ENCODE measurements around the gene KRT83.
"Not testable (repeated sequence)": the region's sequence is repeated elsewhere in the genome, so short reads cannot be mapped to it uniquely, and the experiment has no call there.

Gene KRT83

GRCh38 chr12:52294803-52295202 lies 26.4 kb downstream of the KRT83 start:
- Histone ChIP-seq H3K27ac (no peak overlapping the region), H3K36me3 (ENCODE audit: insufficient read depth, low read length) (no peaks in the 10 kb centered on the region), H3K9ac (ENCODE audit: insufficient read length) (no peak overlapping the region), H3K4me3 (no peak overlapping the region), H3K9me3 (ENCODE audit: low read depth, low read length) (no peaks in the 10 kb centered on the region)
- TF ChIP-seq EZH2 (IDR thresholded peaks at IDR 0.05) (no peak), POLR2AphosphoS5 (IDR thresholded peaks at IDR 0.05; ENCODE audit: borderline replicate concordance, low read depth, low read length) (no peak), FOXP2 (optimal IDR thresholded peaks at IDR 0.05; ENCODE audit: control extremely low read depth, extremely low read length, insufficient read depth) (no peak)
- DNase-seq (ENCODE audit: low read depth, low spot score) = no peak

DNA sequence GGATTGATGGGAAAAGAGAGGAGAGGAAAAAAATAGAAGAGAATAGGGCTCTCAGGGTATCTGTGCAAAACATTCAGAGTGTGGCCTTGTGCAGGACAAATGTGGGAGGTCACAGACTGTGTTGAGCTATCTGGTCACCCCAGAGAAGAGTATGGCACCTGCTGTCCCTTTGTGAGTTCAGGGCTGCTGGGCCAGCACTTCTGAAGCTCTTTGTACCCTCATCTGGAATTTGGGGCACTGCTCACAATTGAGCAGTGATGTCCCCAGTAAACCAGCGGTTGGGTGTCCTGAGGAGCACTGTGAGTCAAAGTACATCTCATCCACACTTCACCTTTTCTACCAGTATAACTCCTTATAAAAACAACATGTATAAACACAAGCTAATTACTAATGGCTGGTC lies 27.3 kb downstream of the KRT83 start:
- Histone ChIP-seq H3K27ac (no peak overlapping the region), H3K4me3 (no peak overlapping the region), H3K9me3 (ENCODE audit: low read depth, low read length) (no peaks in the 10 kb centered on the region), H3K36me3 (ENCODE audit: insufficient read depth, low read length) (no peaks in the 10 kb centered on the region), H3K9ac (ENCODE audit: insufficient read length) (no peak overlapping the region)
- TF ChIP-seq POLR2AphosphoS5 (IDR thresholded peaks at IDR 0.05; ENCODE audit: borderline replicate concordance, low read depth, low read length) (no peak), FOXP2 (optimal IDR thresholded peaks at IDR 0.05; ENCODE audit: control extremely low read depth, extremely low read length, insufficient read depth) (no peak), EZH2 (IDR thresholded peaks at IDR 0.05) (no peak)
- DNase-seq (ENCODE audit: low read depth, low spot score) = no peak

DNA sequence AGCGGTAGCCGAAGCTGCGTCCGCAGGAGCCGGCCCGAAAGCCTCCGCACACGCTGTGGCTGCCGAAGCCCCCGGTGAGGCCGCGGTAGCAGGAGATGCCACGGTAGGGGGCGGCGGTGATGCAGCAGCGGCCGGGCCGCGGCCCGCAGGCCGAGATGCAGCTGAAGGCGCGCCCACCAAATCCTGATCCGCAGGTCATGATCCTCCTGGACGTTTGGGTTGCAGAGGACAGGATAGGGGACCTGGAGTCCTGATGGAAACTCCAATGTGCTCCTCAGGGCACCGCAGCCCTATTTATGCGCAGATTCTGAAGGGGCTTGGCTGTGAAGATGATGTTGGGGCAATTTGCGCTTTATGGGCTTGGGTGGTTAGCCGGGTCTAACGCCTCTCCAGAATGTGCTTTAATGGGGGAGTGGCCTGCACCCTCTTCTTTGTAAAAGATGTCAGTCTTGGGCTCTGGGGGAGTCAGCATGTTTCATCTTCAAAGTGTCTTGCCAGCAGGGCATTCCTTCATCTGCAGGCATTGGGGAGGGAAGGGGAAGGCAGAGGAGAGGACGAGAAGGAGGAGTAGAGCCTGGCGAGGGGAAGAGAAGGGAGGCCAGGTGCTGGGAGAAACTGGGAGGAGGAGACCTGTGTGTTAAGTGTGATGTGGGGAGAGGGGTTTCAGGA lies 29.8 kb downstream of the KRT83 start, which contains the start of gene KRT81:
Gene KRT81 (minus strand): TSS at position 268 of the 669 bp plus-strand sequence. CDS start 69 bp downstream, at position 199.
- Histone ChIP-seq H3K4me3 (no peak within 1 kb of the TSS), H3K9ac (ENCODE audit: insufficient read length) (no peak within 1 kb of the TSS), H3K27ac (no peak within 1 kb of the TSS), H3K9me3 (ENCODE audit: low read depth, low read length) (no peaks in the 10 kb centered on the region), H3K36me3 (ENCODE audit: insufficient read depth, low read length) (no peaks in the 10 kb centered on the region)
- DNase-seq (ENCODE audit: low read depth, low spot score) = no peak
- TF ChIP-seq POLR2AphosphoS5 (IDR thresholded peaks at IDR 0.05; ENCODE audit: borderline replicate concordance, low read depth, low read length) (no peak), FOXP2 (optimal IDR thresholded peaks at IDR 0.05; ENCODE audit: control extremely low read depth, extremely low read length, insufficient read depth) (no peak), EZH2 (IDR thresholded peaks at IDR 0.05) (no peak)

DNA sequence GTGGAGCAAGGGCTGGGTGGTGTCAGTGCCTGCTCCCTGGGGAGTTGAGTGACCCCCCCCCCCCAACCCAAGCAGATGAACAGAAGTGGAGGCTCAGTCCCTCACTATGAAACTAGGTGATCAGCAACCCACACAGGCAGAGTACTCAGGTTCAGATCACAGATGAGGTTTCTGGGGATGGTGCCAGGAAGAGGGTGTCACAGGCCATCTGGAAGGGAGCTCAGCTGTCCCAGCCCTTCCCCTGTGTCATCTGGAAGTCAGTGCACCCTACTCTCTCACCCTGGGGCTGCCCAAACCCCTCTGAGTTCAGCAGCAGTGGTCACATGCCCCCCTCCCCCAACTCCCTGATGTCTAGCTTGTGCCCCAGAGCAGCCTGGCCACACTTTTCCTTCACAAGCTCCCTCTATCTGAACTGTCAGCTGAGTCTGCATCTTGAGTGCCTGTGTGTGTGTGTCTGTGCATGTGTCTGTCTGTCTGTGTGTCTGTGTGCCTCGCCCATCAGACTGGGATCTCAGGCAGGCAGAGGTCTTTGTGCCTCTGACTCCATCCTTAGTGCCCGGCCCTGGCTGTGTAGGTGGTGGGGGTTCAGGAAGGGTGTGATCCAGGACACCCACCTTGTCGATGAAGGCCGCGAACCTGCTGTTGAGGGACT lies 30.6 kb downstream of the KRT83 start:
- H3K9ac ChIP-seq (ENCODE audit: insufficient read length); H3K36me3 ChIP-seq (ENCODE audit: insufficient read depth, low read length); H3K4me3 ChIP-seq; DNase-seq (ENCODE audit: low read depth, low spot score); H3K27ac ChIP-seq; H3K9me3 ChIP-seq (ENCODE audit: low read depth, low read length): not testable (repeated sequence)

GRCh38 chr12:52287816-52288805 lies 33.1 kb downstream of the KRT83 start:
- H3K4me3 ChIP-seq; H3K9ac ChIP-seq (ENCODE audit: insufficient read length); H3K9me3 ChIP-seq (ENCODE audit: low read depth, low read length); H3K27ac ChIP-seq; H3K36me3 ChIP-seq (ENCODE audit: insufficient read depth, low read length); DNase-seq (ENCODE audit: low read depth, low spot score): not testable (repeated sequence)

DNA sequence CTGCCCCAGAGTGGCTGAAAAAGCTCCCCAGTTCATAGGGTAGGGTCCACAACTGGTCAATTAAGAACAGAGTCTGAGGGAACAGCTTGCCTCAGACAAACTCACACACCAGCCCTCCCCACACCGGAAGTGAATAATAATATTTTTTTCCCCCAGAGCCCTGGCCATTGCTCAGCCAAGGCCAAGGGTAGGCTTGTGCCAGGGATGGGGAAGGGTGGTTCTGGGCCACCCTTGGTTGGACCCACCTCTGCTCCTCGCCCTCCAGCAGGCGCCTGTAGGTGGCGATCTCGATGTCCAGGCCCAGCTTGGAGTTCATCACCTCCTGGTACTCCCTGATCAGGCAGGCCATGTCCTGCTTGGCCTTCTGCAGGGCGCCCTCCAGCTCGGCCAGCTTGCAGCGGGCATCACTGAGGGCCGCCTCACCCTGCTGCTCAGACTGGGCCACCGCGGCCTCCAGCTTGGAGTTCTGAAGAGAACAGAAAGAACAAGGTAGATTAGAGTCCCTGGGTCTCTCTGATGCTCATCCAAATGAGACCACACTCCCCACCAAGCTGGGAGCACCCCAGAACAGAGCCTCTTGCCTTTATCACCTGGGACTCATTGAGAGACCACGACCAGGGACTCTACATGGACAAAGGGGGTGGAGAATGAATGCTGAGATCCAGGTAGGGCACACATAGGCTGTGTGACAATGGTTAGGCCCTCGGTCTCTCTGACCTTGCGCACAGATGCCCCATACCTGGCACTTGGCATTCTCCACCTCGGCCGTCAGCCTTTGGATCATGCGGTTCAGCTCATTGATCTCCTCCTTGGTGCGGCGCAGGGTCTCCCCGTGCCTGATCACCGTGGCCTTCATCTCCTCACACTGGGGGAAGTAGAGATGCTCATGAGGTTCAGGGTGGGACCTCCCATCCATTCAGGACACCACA lies 34.1 kb downstream of the KRT83 start:
- H3K27ac ChIP-seq; DNase-seq (ENCODE audit: low read depth, low spot score); H3K36me3 ChIP-seq (ENCODE audit: insufficient read depth, low read length); H3K9me3 ChIP-seq (ENCODE audit: low read depth, low read length); H3K9ac ChIP-seq (ENCODE audit: insufficient read length); H3K4me3 ChIP-seq: not testable (repeated sequence)

- H3K9ac ChIP-seq (ENCODE audit: insufficient read length) = no peak overlapping the region
- no peak overlapping the region for H3K4me3 ChIP-seq
These were observed 35.2 kb downstream of the KRT83 start for GRCh38 chr12:52285851-52286530.

More at GRCh38 chr12:52285851-52286530, 35.2 kb downstream of the KRT83 start:
- TF ChIP-seq POLR2AphosphoS5 (IDR thresholded peaks at IDR 0.05; ENCODE audit: borderline replicate concordance, low read depth, low read length) = no peak
- TF ChIP-seq FOXP2 (optimal IDR thresholded peaks at IDR 0.05; ENCODE audit: control extremely low read depth, extremely low read length, insufficient read depth) = no peak
- no peak for TF ChIP-seq EZH2 (IDR thresholded peaks at IDR 0.05)
- no peaks in the 10 kb centered on the region for H3K9me3 ChIP-seq (ENCODE audit: low read depth, low read length)
- no peak for DNase-seq (ENCODE audit: low read depth, low spot score)
- no peak overlapping the region for H3K27ac ChIP-seq
- no peaks in the 10 kb centered on the region for H3K36me3 ChIP-seq (ENCODE audit: insufficient read depth, low read length)
